ENCODE results near the gene GNAZ.
A peak's percentile ranks its signal among the peaks of the same experiment; 100 is the strongest.

The GNAZ gene

DNA sequence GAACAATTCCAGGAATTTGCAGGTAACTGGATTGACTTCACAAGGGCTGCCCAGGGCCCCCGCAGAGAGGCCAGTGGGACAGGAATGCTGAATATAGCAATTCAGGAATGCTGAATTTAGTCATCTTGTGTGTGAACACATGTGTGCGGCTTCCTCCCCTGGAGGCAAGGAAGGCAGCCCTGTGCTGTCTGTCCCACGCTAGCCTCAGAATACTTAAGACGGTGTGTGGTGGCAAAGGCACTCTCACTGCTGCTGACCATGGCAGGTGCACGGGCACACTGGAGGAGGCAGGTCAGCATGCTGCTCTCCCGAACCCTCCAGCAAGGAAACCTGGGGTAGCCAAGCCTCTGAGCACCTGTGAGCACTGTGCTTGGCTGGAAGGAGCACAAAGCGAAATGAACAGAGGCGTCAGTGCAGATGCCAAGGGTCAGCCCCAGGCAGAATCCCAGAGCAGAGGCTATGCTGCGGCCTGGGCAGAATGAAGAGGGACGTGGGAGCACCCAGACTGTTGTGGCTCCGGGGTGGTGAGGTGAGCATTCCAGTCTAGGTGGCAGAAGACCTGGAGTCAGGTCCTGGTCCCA lies 2.7 kb downstream of the GNAZ start:
- H3K4me3 ChIP-seq (ENCODE audit: low read depth, low read length), result no peak overlapping the region
- peak; percentile 19 for DNase-seq (ENCODE audit: low read depth, low spot score)
- POLR2A ChIA-PET, result no interaction called here
- TF ChIP-seq, protein P1, sequence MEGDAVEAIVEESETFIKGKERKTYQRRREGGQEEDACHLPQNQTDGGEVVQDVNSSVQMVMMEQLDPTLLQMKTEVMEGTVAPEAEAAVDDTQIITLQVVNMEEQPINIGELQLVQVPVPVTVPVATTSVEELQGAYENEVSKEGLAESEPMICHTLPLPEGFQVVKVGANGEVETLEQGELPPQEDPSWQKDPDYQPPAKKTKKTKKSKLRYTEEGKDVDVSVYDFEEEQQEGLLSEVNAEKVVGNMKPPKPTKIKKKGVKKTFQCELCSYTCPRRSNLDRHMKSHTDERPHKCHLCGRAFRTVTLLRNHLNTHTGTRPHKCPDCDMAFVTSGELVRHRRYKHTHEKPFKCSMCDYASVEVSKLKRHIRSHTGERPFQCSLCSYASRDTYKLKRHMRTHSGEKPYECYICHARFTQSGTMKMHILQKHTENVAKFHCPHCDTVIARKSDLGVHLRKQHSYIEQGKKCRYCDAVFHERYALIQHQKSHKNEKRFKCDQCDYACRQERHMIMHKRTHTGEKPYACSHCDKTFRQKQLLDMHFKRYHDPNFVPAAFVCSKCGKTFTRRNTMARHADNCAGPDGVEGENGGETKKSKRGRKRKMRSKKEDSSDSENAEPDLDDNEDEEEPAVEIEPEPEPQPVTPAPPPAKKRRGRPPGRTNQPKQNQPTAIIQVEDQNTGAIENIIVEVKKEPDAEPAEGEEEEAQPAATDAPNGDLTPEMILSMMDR (IDR thresholded peaks at IDR 0.05; ENCODE audit: insufficient read depth, low read length, missing control alignments), result no peak
- CTCF ChIA-PET, result interaction anchor here (2.1 kb wide), 1 partner anchor 113 kb away, joined by 10 read pairs; no protein-coding TSS in a partner anchor

DNA sequence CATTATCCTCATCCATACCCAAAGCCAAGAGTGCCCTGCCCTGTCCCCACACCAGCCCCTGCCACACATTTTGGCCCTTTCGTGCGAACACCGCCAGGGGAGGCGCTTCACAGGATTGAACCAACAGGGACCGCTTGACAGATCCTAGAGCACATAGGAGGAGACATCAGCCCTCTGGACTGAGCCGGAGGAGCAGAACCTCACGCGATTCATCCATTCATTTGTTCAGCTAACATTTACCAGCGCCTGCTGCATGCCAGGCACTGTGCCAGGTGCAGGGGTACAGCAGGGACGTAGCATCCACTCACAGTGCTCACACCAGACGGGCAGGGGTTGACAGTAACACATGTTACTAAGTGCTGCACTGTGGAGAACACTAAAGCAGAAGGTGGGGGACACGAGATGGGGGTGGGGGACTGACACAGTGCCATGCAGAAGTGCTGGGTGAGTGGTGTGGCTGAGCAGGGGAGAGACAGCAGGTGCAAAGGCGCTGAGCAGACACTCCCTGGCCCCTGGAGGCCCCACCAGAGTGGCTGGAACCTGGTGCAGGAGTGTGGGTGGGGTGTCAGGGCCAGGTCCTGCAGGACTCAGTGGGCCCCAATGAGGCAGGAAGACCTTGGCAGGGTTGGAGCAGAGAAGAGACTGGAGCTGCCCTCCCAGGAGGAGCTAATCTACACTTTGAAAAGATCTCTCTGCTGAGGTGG lies 3.4 kb downstream of the GNAZ start:
- H3K4me3 ChIP-seq (ENCODE audit: low read depth, low read length), result no peak overlapping the region
- POLR2A ChIA-PET, result no interaction called here
- no peak for DNase-seq (ENCODE audit: low read depth, low spot score)
- TF ChIP-seq, protein P1 (IDR thresholded peaks at IDR 0.05; ENCODE audit: insufficient read depth, low read length, missing control alignments), result no peak
- CTCF ChIA-PET, result no interaction called here

DNA sequence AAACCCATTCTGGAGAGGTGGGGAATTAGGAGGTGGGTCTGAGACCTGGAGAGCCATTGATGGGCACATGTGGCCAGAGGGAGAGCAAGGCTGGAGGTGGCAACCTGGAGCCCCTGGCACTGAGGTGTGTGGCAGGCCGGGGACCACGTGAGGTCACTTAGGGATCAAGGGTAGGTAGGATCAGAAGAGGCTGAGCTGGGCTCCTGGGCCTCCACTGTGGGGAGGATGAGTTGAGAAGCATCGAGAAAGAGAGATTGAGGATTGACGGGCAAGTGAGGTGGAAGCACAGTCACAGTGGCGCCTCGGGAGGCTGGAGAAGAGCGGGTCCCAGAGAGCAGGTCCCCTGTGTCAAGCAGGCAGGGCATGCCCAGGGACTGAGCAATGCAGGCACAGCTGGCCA lies 4.1 kb downstream of the GNAZ start:
- no peak overlapping the region for H3K4me3 ChIP-seq (ENCODE audit: low read depth, low read length)
- TF ChIP-seq, protein P1 (IDR thresholded peaks at IDR 0.05; ENCODE audit: insufficient read depth, low read length, missing control alignments), result no peak
- DNase-seq (ENCODE audit: low read depth, low spot score), result no peak
- POLR2A ChIA-PET, result no interaction called here
- CTCF ChIA-PET, result no interaction called here

DNA sequence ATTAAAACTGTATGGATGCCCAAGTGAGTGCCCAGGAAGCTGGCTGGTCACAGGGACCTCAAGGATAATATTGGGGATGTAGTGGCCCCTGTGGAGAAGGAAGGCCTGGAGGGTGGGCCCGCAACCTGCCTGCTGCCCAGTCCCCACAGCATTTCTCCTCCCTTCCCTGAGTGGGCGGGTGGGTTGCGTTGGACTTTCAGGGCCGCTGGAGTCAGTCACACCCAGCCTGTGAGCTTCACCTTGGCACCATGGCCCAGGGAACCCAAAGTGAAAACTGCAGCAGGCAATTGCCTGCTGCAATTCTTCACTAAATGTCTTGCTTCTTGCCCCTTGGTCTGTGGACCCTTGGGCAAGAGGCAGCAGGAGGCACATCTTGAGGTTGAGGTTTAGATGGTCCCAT lies 4.7 kb downstream of the GNAZ start:
- H3K4me3 ChIP-seq (ENCODE audit: low read depth, low read length), result no peak overlapping the region
- TF ChIP-seq, protein P1 (IDR thresholded peaks at IDR 0.05; ENCODE audit: insufficient read depth, low read length, missing control alignments), result no peak
- CTCF ChIA-PET, result no interaction called here
- POLR2A ChIA-PET, result no interaction called here
- DNase-seq (ENCODE audit: low read depth, low spot score), result no peak

DNA sequence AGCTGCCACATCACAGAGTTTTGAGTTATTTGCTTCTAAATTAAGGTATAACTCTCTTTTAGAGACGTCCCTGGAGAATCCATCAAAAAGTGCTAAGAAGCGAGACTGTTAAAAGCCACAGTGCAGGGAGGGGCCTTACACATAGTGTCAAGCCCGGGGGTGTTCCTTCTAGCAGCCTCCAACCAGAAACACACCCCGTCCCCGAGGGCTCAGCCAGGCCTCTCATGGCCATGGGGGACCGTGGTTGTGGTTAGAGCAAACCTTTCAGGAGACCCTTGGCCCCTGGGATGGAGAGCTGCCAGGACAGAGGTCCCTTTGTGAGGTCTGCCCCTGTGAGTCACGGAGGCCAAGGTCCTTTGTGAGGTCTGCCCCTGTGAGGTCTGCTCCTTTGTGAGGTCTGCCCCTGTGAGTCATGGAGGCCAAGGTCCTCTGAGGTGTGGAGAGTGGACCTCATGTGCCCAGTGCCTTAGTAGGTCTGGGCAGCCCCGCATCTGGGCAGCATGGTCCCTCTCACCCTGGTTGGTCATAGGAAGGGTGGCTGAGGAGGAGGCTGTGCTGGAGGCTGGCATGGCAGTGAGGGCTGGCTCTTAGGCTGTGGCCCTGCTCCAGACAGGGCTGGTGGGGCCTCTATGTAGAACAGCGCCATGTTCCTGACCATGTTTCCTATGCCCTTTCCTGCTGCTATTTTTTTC lies 5.4 kb downstream of the GNAZ start:
- H3K4me3 ChIP-seq (ENCODE audit: low read depth, low read length), result no peak overlapping the region
- TF ChIP-seq, protein P1 (IDR thresholded peaks at IDR 0.05; ENCODE audit: insufficient read depth, low read length, missing control alignments), result no peak
- CTCF ChIA-PET, result no interaction called here
- POLR2A ChIA-PET, result no interaction called here
- DNase-seq (ENCODE audit: low read depth, low spot score), result no peak

DNA sequence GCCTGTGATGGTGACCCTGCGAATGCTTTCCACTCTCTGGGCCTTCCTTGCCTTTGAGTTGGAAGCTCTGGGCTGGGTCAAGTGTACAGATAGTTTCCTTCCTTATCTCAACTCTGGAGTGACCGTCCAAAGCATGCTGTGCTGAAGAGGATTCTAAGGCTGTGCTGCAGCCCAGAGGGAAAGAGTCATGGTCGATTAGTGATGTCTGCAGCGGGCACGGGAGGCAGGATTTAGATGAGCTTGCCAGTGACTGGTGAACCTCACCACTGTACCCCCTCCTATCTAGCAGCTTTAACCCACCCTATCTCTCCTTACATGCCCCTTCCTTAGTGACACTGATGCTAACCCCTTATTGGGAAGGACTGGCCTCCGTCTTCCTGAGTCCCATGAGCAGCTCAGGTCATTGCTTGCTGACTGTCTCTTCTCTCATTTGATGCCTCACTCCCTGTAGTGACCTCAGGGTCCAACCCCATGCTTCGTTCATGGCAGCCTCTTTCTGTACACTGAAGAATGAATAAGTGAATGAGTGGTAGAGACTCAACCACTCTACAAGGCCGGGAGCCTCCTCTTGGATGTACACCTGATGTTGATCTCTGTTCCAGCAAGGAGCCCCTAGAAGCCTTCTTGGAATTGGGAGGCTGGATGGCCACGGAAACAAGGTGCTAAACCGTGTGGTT lies 6.7 kb downstream of the GNAZ start:
- TF ChIP-seq, protein P1 (IDR thresholded peaks at IDR 0.05; ENCODE audit: insufficient read depth, low read length, missing control alignments), result no peak
- POLR2A ChIA-PET, result interaction anchor here (1.0 kb wide), 1 partner anchor 10 kb away, joined by 5 read pairs; no protein-coding TSS in a partner anchor
- no peak overlapping the region for H3K4me3 ChIP-seq (ENCODE audit: low read depth, low read length)
- CTCF ChIA-PET, result interaction anchor here (0.6 kb wide), 1 partner anchor 117 kb away, joined by 3 read pairs; no protein-coding TSS in a partner anchor
- no peak for DNase-seq (ENCODE audit: low read depth, low spot score)

All from AG04449 (cell line).